Fibroblast of peridontal ligament (primary cell): ENCODE measurements around the gene ZNF492.
"Not testable (repeated sequence)": the region's sequence is repeated elsewhere in the genome, so short reads cannot be mapped to it uniquely, and the experiment has no call there.

Source experiments
- DNase-seq: peaks from one replicate; pipeline ENCODE4 v3.0.0-alpha.2; 2010; ENCODE audit errors: extremely low read depth

ZNF492 gene

DNA sequence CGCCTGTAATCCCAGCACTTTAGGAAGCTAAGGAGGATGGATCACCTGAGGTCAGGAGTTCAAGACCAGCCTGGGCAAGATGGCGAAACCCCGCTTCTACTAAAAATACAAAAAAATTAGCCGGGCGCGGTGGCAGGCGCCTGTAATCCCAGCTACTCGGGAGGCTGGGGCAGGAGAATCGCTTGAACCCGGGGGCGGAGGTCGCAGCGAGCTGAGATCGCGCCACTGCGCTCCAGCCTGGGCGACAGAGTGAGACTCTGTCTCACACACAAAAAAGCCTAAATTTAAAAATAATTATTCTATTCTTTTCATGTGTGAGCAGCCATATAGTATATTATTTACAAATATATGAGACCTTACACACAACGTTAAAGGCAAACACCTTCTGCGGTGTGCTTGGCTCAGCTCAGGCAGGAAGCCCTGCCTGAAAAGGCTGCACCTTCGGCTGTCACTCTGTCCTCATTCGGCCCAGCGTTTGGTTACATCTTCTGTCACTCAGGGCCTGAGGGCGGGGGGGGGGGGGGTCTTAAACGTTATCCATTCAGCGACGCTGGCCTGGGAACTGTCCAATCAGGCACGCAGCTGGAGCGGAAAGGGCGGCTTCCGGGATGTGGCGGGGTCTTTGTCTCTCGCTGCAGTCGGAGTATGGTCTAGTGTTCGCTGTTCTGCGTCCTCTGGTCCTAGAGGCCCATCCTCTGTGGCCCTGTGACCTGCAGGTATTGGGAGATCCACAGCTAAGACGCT, at the start of gene ZNF492:
Gene ZNF492, plus strand, starts transcription at position 619 of the 744 bp plus-strand sequence. CDS start 19,076 bp downstream, outside the sequence.
- DNase-seq: peak; percentile 86

DNA sequence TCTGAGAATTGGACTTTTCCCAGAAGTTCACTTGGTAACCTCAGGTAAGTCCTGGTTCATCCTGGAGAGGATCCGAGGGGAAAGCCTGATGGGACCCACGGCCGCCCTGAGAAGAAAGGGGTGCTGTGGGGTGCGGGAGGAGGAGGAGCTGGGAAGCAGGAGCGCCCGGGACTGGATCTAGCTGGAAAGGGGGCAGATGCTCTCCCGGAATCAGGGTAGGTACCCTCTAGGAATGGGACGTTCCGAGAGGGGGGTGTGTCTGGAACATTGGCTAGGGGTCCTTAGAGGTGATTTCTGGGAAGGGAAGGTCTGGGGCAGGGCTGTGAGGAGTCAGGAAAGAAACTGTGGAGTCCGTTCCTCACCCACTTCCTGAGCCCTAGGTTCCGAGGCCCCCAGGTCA, 38.7 kb upstream of the ZNF492 start:
- no peak for DNase-seq

DNA sequence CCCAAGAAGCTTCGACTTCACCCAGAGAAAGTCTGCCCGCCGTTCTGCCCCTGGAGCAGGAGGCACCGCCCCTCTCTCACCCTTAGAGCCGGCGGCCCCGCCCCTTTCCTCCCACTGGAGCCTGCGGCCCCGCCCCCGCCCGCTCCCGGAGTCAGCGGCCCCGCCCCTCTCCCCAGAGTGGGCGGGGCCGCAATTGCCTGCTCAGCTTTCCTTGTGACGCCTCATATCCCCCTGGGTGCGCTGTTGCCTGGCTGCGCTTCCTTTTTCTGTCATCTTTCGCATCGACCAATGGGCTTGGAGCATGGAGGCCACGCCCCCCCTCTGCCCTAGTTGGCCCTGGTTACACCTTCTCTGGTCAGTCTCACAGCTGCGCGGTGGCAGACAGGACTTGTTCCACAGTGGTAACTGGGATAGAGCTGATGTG, 38.2 kb upstream of the ZNF492 start:
- DNase-seq: no peak

DNA sequence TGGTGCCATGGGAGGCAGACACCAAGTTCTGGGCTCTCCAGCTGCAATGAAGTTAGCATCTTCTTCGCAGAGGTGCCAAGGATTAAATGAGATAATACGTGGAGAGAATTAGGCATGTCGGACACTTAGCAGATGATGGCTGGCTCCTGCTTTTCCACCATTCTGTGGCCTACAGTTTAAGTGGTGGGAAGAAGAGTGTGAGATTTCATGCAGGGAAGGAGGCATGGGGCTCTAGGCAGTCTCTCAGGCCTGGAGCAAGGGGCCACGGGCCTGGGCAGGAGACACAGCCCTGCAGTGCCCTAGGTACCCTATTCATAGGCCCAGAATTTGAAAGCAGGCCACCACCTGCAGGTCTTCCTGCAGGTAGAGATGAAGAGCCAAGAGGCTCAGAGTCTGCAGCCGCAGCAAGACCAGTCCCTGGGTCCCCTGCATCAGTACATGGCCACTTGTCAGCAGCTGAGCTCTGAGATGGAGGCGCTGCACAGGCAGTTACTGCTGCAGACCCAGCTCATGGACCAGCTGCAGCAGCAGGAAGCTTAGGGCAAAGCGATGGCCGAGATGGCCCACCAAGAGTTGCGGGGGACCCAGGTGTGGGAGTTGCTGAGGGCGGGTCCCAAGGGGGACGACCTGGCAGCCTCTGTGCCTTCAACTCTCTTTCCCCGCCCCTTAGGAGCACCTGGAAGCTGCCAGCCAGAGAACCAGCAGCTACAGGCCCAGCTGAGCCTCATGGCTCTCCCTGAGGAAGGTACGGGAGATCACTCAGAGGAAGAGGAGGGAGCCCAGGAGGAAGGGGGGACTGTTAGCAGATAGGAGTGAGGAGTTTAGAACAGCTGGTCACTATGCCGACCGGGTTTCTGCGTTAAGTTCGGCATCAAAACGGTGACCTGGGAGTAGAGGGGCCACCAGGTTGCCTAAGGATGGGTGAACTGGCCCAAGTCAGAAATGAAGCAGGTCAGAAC, 33.2 kb upstream of the ZNF492 start:
- DNase-seq: no peak

DNA sequence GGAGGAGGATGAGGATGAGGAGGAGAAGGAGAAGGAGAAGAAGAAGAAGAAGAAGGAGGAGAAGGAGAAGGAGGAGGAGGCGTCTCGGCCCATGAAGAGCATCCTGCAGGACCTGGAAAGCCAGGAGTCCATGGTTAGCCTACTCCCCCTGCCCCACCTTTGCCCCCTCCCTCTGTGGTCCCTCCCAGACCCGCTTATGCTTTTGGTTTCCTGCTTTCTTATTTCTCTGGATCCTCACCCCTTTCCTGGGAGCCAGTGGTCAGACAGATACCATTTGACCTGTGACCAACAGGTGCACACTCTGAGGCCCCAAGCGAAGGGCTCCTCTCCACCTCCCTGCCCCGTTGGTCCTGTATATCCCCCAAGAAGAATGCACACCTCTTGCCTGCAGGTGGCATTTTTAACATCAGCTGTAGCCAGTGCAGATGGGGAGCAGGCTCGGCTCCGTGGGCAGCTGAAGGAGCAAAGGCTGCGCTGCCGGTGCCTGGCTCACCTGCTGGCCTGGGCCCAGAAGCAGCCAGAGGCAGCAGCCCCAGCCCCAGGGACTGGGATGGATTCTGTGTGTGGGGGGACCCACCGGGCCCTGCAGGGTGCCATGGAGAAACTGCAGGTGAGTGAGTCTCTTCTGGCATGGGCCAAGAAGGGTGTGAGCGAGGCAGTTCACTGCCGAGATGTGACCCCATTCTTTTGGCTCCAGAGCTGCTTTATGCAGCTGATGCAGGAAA, 32.1 kb upstream of the ZNF492 start:
- DNase-seq: no peak

DNA sequence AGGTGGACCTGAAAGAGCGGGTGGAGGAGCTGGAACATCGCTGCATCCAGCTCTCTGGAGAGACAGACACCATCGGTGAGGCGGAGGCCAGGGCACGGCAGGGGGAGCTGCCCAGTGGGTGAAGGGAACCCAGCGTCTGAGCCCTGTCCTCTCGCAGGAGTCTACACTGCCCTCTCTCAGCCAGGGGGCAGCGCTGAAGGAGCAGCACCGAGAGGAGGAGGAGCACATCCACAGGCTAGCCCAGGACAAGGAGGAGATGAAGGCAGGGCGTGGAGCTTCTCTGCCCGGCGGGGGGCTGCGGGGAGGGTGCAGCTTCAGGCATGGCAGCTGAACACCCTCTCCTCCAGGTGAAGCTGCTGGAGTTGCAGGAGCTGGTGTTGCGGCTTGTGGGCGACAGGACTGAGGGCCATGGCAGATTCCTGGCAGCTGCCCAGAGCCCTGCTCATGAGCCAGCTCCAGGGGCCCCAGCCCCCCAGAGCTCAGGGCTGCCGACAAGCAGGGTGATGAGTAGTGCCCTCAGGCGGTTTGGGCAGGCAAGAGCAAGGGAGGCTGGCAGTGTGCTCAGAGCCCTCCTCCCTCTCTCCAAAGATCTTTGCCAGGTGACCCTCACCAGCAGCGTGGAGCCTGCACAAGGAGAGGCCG, 31.4 kb upstream of the ZNF492 start:
- DNase-seq: no peak

DNA sequence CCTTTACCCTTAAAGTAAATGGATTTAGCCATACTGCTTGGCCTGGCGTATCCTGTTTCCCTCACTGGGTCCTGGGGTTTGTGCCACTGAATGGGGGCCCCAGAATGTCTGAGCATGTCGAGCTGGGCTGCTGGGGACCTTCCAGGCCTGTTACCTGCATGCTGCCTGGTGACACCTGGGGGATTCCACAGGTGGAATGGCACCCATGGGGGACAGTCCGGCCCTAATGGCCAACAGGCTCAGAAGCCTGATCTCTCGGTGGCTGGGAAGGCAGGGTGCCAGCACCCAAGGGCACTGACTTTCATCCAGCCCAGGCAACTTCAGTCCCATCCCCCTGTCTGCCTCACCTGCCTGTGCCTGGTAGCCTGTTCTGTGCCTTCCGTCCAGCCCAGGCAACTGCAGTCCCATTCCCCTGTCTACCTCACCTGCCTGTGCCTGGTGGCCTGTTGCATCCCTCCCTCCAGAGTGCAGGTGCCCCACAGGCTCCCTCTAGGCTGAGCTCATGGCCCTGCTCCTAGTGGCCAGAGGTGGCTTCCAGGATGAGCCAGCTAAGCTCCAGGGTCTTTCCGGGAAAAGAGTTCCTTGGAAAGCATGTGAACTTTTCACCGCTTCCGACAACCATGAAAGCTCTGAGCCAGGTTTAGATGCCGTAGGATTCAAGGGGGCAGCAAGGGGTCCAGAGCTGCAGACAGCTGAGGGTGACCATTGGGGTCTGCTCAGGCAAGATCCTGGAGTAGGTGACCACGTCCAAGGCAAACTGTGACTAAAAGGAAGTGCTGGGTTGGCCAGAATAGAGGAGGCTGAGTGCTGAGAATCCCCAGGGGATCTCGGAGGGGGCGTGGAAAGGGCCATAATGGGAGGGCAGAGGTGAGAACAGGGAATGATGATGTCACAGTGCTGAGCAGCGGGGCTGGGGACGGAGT, 30.3 kb upstream of the ZNF492 start:
- DNase-seq: no peak

DNA sequence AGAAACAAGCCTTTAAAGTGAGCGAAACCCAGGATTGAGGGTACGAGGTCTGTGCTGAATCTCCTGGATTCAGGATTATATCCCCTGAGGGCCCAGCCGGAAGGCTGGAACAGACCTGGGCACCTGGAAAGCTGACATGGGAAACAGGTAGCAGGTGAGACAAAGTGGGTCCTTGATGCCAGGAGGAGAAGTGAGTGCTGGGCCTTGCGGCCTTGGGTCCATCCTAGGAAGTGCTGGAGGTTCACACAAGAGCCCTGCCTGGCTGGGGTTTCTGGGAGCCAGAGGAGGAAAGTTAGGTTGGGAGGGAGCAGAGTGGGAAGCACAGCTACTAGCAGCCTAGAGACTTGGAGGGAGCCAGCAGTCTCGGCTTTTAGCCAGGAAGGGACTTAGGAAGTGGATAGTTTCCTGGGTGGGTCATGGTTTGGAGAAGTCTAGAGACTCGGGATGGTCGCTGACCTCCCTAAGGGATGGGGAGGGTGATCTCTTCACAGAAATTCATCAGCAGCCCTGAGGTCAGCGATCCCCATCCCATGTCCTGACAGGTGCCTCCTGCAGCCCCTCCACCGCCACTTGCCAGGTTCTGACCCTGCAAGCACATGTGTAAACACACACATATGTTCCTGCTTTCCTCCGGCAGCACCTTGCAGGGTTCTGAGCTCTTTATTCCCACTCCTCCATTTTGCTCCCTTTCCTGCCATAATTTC, 29.4 kb upstream of the ZNF492 start:
- no peak for DNase-seq

DNA sequence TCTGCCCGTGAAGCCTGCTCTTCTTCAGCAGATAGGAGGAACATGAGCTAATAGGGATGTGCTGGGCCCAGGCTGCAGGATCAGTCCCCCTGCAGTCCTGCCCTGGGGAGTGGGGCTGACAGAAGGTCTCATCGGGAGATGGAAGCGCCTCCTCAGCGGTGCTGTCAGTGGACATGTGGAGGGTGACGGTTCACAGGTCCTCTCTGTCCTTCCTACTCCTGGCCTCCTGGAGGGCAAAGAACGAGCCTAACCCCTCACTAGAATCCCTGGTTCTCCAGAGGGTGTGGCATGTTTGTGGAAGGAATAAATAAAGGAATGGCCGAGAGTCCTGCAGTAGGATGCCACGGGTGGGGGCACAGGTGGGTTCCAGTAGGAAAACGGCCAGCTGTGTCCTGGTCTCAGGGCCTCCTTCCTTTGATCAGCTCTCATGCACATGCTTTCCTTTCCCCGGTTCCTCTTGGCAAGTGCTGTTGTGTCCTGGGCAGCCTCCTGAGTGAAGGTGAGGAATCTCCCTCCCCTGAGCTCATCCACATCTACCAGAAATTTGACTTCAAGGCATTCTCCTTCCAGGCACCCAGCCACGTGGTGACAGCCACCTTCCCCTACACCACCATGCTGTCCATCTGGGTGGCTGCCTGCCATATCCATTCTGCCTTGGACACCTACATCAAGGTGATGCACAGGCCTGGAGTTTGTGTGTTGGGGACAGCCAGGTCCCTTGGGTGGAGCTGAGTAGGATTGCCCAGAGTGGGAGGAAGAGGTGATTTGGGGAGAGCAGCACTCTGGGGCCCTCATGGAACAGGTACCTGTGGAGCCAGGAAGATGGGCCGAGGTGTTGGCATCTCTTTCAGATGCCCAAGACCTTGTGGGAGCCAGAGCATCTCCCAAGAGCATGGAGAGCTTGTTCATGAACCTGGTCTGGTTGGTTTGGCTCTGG, 28.6 kb upstream of the ZNF492 start:
- no peak for DNase-seq

DNA sequence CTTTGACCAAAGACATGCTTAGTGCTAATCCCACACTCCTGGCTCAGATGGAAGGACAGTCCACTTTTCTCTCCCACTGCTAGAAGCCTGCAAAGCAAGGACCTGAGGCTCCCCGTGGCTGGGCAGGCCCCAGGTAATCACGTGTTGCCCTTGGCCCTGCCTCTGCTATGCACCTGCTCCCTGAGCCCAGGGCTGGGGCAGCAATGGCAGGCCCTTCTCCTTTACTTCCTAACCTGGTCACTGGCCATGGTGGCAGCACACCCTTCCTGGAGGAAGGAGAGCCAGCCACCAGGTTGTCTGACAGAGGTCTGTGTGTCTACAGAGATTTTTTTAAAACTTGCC, 27.9 kb upstream of the ZNF492 start:
- DNase-seq: no peak

DNA sequence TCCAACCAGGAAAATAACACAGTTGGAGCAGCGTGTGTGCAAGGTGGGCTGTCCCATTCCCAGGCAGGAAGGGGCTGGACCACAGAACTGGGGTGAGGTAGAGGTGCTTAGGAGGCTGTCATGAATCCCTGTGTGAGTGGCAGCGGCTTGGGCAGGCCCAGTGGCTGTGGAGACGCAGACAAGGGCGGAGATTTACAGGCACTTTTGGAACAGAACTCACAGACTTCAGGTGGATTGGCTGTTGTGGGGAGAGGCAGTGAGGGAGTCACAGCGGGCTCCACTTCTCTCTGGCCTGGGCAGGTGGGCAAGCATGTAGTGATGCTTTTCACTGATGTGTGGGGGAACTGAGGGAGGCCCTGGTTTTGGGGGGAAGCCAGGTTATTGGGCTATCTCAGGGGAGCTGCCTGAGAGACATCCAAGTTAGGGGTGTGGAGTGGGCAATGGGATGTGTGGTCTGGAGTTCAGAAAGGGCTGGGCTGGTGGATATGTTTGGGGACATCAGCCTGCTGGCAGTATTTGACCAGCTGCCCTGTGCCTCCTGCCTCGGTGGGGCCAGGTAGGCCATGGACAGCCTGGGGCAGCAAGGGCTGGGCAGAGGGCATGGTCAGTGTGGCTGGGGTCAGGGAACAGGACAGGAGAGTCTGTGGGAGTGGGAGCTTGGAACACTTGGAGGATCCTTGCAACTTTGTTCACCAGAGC, 27.0 kb upstream of the ZNF492 start:
- no peak for DNase-seq

DNA sequence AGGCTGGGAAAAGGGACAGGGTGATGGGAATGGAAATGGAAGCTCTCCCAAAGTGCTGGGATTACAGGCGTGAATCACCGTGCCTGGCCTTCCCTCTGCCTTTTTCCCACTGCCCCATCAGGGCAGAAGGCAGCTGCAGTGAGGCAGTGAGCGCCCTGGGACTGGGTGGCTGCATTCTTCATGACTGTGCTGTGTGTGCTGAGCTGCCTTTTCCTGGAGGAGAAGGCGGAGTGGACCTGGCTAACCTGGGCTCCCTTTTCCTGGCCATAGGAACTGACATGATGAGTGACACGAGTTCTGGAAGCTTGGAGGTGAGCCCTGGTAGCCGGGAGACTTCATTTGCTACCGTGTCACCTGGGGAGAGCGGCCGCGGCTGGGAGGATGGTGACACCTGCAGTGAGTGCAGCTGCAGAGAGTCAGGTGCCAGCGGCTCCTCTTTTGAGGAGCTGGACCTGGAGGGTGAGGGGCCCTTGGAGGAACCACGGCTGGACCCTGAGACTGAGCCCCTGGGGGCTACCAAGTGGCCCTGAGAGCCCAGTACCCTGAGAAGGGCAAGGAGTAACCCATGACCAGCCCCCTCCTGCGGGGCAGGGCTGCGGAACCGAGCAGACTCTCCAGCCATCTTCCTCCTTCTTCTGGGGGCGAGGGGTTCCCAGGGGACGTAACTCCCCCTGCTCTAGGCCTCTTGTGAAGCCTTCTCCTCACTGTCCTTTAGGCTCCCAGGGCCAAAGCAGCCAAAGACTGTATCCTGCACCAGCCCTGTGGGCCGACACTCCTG, 26.3 kb upstream of the ZNF492 start:
- DNase-seq: no peak

DNA sequence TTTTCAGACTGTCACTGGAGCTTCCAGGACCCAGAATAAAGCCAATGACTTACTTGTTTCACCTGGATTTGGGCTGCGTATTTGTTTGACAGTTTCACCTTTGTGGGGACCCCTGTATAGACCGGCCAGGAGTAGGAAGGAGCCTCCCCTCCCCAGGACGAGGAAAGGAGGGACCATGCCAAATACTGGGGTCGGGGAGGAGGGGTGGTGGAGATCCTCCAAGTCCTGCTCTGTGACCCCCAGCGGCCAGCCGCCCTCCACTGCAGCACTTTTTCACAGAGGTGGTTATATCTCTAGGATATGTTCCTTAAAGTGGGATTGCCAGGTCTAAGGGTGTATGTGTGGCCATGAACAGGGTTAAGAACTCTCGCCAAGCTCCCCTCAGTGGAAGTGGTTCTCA, 25.7 kb upstream of the ZNF492 start:
- no peak for DNase-seq

DNA sequence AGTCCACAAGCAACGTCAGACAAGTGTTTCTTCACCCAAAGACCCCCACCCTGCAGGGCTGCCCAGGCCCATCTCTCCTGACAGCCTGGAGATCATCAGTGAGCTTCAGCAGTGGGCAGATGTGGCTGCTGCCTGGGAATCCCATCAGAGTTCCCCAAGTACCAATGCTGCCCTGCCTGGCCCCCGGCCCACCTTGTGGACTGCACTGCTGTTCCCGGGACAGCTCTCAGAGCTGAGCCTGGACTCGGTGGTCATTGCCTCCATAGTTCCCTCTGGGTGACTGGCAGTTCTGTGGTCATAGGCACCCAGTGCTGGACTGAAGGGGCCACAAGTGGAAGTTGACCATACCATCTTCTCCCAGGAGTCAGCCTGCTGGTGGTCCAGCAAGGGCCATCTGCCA, 24.5 kb upstream of the ZNF492 start:
- DNase-seq: no peak

DNA sequence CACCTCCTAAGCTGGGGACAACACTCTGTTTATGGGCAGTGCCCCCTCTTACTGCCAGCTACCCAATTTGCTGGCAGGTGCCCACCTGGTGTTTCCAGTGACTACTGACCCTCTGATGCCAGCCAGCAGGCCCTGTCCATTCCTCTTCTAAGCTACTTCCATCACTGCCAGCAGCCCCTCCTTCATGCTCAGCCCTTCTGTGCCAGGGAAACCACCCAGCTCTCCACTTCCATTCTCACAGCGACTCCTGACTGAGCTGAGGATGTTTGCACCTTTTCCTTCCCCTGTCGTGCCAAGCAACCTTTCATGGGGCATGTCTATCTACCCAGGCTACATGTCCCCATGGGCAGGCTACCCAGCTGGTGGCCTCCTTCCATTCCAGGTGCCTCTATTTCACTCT, 24.0 kb upstream of the ZNF492 start:
- no peak for DNase-seq

DNA sequence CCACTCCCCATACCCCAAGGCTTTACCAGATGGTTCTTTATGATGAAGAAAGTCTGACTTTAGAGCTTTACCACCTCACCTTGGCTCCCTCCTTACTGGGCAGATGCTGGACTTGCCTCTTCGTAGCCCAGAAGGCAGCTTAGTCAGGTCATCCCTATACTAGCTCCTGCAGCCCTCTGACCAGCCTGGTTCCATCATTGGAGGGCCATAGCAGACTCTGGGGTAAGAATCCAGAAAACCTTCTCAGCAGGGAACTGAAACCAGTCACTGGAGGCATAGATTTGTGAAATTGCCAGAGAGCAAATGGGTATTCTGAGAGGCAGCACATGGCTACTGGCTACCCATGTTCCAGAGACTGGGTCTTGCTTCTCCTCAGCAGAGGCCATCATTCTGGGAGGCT, 21.8 kb upstream of the ZNF492 start:
- no peak for DNase-seq

DNA sequence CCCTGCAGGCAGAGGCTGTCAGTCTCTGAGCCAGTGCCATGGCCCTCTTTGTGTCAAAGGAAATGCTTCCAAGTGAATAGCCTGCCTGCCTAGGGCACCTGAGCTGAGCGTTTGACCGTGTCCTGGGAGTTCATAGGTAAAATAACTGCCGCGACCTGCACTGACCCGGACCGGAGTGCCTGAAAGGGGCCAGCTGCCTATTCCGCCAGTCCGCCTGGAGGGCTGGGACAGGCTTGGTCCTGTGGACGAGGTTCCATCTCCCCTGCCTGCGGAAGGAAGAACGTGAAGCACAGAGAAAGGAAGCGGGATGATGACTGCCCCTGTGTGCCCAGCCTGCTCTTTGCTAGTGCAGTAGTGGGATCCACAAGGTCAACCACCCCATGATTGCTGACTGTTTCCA, 17.5 kb upstream of the ZNF492 start:
- DNase-seq: no peak

DNA sequence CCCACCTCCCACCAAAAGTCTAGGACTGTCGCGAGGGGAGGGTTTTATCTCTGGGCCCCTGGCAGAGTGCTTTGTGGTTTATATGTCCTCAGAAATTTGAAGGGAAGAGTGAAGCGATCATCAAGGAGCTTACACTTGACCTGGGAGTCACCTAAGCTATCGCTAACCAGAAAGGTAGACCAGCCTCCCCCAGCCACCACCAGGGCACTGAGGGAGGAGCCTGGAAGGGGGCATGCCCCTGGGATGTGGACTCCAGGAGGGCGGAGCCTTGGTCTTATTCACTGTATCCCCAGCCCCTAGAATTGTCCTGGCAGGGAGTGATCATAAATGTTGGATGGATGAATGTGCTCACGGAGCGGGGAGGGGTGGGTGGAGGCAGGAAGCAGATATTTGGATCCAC, 16.9 kb upstream of the ZNF492 start:
- DNase-seq: not testable (repeated sequence)
